HG02798 (cell line): ENCODE data around the gene CRACR2A.

Source experiments
- ATAC-seq: cut with Tn5 transposase; IDR thresholded peaks from one replicate; pipeline ENCODE4 v1.9.1; 2021; ENCODE audit warnings: mild to moderate bottlenecking; ENCODE audit not compliant: unreplicated experiment, poor library complexity

Gene CRACR2A

GRCh38 chr12:3629057-3629830 lies 123.7 kb downstream of the CRACR2A start:
- ATAC-seq = no peak

GRCh38 chr12:3628629-3629028 lies 124.3 kb downstream of the CRACR2A start:
- ATAC-seq = no peak

- ATAC-seq = no peak
Measured at GRCh38 chr12:3627336-3627735, 125.6 kb downstream of the CRACR2A start.

- no peak for ATAC-seq
Measured at GRCh38 chr12:3624273-3624672, 128.6 kb downstream of the CRACR2A start.

- no peak for ATAC-seq
Measured at GRCh38 chr12:3622822-3623690, 129.9 kb downstream of the CRACR2A start.

GRCh38 chr12:3622021-3622821 lies 130.7 kb downstream of the CRACR2A start:
- no peak for ATAC-seq

GRCh38 chr12:3620856-3621255 lies 132.1 kb downstream of the CRACR2A start:
- no peak for ATAC-seq

- no peak for ATAC-seq
Measured at GRCh38 chr12:3617565-3617964, 135.3 kb downstream of the CRACR2A start.

GRCh38 chr12:3615862-3616261 lies 137.0 kb downstream of the CRACR2A start:
- ATAC-seq = no peak

- ATAC-seq = no peak
Measured at GRCh38 chr12:3614806-3615466, 138.0 kb downstream of the CRACR2A start.

- ATAC-seq = no peak
Measured at GRCh38 chr12:3613641-3614395, 139.1 kb downstream of the CRACR2A start.

- no peak for ATAC-seq
Measured at GRCh38 chr12:3611860-3612703, 140.8 kb downstream of the CRACR2A start.

GRCh38 chr12:3607821-3608220 lies 145.1 kb downstream of the CRACR2A start:
- no peak for ATAC-seq

GRCh38 chr12:3607039-3607720 lies 145.7 kb downstream of the CRACR2A start:
- no peak for ATAC-seq

- ATAC-seq = no peak
Measured at GRCh38 chr12:3606128-3606527, 146.8 kb downstream of the CRACR2A start.

GRCh38 chr12:3605692-3606091 lies 147.2 kb downstream of the CRACR2A start:
- no peak for ATAC-seq

- ATAC-seq = no peak
Measured at GRCh38 chr12:3604748-3605586, 147.9 kb downstream of the CRACR2A start.
